Mammary epithelial cell (primary cell): ENCODE data around the gene SLC22A16.

Experiments used
- CTCF ChIP-seq, 2 donors: IDR thresholded peaks in 1 of 2; conservative IDR thresholded peaks in 1 of 2; 2 replicates each; pipeline ENCODE4 v1.5.1; 2011 to 2012; ENCODE audit warnings: inconsistent platforms in 2 of 2, low read length in 2 of 2, mild to moderate bottlenecking in 2 of 2, control low read depth in 1 of 2, low read depth in 1 of 2; ENCODE audit not compliant: insufficient read depth in 1 of 2; ENCODE audit errors: extremely low read depth in 1 of 2
- EZH2 ChIP-seq: IDR thresholded peaks from 2 replicates; pipeline ENCODE4 v1.6.1; 2012; ENCODE audit warnings: low read length, inconsistent platforms, borderline replicate concordance

- no peak for TF ChIP-seq CTCF (conservative IDR thresholded peaks at IDR 0.05 in 1 of 2, IDR thresholded peaks at IDR 0.05 in 1 of 2; ENCODE audit: extremely low read depth in 1 of 2, insufficient read depth in 1 of 2, low read depth in 1 of 2, low read length in 2 of 2)
- TF ChIP-seq EZH2 = no peak
These were observed 28.7 kb downstream of the SLC22A16 start for GRCh38 chr6:110447761-110448160.
